Stimulated activated CD4-positive, alpha-beta T cell treated with anti-CD3 and anti-CD28 coated beads, Interleukin-12 subunit alpha, Interleukin-12 subunit beta, amount 100 ng/mL, for 48 hours (primary cell): ENCODE measurements around the gene GIMAP6.
"Not testable (repeated sequence)": the region's sequence is repeated elsewhere in the genome, so short reads cannot be mapped to it uniquely, and the experiment has no call there.

ENCODE experiments used
- DNase-seq, 3 donors: peaks; one replicate each; pipeline ENCODE4 v3.0.0-alpha.2; 2020; ENCODE audit warnings: low read depth in 2 of 3, low spot score in 1 of 3

The GIMAP6 gene

GRCh38 chr7:150586068-150586784 lies 46.0 kb downstream of the GIMAP6 start:
- no peak for DNase-seq

GRCh38 chr7:150585199-150585598 lies 47.0 kb downstream of the GIMAP6 start:
- DNase-seq, result no peak

- no peak for DNase-seq
These were observed 51.4 kb downstream of the GIMAP6 start for GRCh38 chr7:150580638-150581394.

- DNase-seq, result not testable (repeated sequence)
These were observed 52.1 kb downstream of the GIMAP6 start for GRCh38 chr7:150579979-150580637.
